HG03103 (cell line): ENCODE data around the gene LCMT1.
"Not testable (repeated sequence)": the region's sequence is repeated elsewhere in the genome, so short reads cannot be mapped to it uniquely, and the experiment has no call there.

Experiments used
- ATAC-seq: cut with Tn5 transposase; IDR thresholded peaks from one replicate; pipeline ENCODE4 v1.9.1; 2021; ENCODE audit warnings: low read depth; ENCODE audit not compliant: unreplicated experiment

LCMT1 gene

DNA sequence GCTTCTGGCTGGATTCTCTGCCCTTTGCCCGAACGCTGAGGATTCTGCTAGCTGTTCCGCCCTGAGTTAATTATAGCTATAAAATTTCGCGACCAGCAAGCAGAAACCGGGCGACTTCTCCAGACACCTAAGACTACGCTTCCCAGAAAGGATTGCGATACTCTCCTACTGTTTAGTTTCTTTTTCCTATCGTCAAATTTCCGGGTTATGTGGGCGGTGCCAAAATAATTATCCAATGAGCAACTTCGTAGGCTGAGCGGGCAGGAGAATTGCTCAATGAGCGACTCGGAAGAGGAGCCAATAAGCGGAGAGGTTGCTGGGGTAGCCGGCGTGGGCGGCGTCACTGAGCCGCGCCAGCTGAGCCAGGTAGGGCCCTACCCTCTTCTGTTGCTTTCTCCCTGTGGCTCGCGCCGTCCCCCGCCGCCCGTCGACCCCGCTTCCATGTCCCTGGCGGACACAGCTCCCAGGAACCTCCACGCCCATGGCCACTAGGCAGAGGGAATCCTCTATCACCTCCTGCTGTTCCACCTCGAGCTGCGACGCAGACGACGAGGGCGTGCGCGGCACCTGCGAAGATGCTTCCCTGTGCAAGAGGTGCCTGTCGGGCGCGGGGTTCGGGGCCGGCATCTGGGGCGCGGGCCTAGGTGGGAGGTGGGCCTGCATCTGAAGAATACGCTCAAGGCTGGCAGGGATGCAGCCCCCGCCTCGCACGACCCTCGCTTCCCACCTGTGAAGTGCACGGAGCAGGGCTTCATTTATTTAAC is at the start of gene LCMT1:
TSS of gene LCMT1 (plus strand) at position 340 of the 764 bp plus-strand sequence. CDS start at position 482, 142 bp downstream.
- peak; percentile 83 for ATAC-seq

DNA sequence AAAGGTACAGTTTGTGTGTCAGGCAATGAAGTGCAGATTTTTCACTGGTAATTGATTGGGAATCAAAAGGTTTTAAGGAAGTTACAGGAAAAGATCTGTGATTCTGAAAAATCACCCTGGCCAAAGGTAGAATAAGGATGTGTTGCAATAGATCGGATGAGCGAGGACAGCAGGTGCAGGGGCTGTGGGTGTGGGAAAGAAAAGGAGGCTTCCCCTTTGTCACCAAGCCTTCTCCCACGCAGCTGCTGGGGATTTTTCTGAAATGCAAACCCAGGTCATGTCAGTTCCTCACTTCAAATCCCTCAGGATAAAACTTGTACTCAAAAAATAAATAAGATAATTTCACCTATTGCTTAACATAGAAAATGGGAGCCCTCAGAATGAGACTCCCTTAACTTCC is 48.4 kb upstream of the LCMT1 start:
- no peak for ATAC-seq

DNA sequence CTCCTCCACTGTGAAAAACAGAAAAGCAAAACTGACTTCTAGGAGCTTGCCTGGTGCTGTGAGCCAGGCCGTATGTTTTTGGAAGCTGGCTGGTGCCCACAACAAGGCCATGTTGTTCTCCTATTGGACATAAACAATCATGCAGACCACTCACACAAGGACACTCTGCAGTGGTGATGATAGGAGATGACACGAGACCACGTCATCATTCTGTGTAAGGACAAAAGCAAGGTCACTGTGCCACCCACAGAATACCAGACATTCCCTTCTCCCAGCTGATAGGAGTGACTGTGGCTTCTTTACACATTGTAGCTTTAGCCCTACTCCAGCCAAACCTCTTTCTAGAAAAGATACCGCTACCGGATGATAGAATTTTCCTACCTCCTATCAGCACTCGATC is 47.7 kb upstream of the LCMT1 start:
- no peak for ATAC-seq

DNA sequence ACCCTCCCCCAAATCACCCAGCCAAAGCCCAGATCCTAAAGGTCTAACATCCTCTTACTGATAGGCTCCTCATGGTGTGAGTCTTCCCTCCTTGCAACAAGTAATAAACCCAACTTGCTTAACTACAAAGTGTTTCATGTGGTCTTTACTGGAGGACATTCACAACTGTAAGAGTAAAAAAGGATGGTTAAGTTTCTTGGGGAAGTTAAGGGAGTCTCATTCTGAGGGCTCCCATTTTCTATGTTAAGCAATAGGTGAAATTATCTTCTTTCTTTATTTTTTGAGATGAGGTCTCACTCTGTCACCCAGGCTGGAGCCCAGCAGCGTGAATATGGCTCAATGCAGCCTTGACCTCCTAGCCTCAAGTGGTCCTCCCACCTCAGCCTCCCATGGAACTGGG is 47.3 kb upstream of the LCMT1 start:
- not testable (repeated sequence) for ATAC-seq

DNA sequence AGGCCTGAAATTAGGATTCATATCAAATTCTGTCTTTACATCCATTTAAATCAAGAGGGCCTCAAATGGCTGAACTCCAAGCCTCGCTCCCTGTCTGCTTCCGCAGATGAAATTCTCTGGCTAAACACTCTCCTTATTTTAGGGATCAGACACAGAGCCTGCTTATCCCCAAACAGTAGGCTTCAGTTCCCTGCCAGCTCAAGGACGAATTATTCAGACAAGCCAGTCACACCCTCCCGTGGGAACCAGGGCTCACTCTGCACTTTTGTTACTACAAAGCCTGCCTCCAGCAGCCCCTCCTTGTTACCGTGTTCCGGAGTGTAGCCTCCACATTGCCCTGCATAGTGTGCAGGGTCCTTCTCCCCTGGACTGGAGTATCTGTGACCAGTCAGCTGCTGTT is 46.6 kb upstream of the LCMT1 start:
- ATAC-seq: no peak

DNA sequence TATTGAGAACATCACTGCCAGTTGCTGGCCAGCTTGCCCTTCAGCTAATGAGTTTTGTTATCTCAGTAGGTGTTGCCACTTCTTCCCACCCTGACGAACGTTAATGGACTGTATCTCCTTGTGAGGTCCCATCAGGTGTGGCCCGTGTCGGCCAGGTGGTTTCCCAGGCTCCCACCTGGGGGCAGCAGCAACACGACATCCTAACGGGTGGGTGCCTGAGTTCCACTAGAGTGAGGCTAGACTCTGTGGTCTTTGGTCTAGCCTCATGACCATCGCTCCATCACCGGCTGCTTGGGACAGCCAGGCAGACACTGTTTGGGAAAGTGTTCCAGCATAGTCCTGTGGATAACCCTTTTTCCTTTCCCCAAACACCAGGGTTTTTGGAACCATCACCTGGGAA is 45.6 kb upstream of the LCMT1 start:
- ATAC-seq: no peak

DNA sequence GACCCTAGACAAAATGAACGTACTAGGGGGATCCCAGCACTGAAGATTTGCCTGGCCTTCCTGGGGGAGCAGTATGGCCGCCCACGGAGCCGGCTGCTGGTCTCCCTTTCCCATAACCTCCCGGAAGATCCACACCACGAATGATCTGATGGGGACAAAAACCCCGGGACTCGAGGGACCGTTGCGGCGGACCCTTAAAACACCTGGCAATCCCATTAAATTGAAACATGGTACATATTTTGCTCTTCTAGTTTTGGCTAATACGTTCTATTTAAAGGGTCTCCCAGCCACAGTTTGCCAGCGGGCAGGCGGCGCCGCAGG is 45.2 kb upstream of the LCMT1 start:
- no peak for ATAC-seq

DNA sequence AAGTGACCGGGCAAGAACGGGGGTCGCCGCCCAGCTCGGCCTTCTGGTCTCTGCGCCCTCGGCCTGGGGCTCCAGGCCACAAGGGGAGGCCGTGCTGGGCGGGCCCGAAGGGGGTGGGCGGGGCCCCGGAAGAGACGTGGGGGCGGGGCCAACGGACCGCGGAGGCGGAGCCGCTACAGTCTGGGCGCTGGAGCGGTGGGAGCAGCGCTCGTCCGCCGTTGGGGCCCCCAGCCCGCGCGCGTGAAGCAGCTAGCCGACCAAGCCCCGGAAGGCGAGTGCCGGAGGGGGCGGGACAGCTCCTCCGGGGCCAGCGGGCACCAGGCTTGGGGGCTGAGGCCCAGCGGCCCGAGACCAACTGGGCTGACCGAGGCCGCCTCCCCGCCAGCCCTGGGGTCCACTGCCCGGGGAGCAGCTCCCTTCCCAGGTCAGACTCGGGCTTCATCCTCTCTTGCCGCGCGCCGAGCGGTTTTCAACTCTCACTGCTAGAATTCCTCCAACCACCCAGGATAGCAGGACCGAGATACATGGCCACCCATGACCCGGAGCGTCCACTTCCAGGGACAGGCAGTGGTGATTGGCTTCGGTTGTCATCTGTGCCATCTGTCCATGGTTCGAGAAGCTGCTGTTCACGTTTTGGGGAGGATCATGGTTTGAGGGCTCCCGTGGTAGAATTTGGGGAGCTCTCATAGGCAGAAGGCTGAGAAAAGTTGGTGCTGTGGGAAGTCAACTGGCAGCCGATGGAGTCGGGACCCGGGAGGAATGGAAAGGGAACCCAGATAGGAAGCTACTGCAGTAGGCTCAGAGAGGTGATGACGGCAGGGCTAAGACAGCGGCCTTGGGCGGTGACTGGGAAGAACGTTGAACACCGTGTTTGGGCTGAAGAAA is 44.6 kb upstream of the LCMT1 start:
- peak; percentile 84 for ATAC-seq

DNA sequence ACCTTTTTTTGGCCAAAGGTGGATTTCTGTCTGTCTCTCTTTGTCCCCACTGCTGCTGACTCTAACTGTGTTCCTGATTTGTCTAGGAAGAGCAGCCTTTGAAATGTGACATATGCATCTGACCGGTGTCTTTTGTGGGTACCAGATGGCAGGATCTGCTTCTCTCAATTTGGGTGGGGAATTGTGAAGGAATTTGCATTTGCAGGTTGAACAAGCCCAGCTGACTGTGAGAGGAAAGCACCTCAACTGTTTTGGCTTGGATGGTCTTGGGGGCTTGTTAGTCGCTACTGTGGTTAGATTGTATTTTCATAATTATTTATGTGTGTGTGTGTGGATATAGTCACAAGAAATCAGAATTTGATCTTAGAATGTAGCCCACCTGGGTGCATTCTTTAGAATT is 37.7 kb upstream of the LCMT1 start:
- ATAC-seq: no peak

DNA sequence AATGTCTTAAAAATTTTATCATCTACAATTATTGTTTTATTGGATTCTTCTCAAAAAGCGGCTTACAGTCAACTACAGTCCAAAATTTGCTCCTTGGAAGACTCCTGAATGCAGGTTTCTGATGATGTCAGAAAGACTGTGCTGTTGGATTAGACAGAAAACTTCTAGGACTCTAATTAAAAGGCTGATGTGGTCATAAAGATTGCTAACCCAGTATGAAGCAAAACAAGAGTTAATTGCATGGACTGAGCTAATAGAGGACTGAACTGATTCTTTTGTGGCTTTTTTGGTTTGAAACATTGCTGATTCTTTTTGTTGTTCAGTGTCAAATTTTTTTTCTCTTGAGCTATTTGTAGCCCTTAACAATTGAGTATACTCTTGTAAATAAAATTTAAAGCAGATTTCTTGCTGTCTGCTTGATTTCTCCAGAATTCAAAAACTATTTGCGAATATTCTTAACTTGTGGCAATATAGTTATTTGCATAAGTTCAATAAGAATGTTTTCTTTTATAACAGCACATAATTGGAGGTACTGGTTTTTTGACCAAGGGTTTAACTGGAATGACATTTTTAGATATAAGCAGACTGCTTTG is 33.1 kb upstream of the LCMT1 start:
- ATAC-seq: no peak

DNA sequence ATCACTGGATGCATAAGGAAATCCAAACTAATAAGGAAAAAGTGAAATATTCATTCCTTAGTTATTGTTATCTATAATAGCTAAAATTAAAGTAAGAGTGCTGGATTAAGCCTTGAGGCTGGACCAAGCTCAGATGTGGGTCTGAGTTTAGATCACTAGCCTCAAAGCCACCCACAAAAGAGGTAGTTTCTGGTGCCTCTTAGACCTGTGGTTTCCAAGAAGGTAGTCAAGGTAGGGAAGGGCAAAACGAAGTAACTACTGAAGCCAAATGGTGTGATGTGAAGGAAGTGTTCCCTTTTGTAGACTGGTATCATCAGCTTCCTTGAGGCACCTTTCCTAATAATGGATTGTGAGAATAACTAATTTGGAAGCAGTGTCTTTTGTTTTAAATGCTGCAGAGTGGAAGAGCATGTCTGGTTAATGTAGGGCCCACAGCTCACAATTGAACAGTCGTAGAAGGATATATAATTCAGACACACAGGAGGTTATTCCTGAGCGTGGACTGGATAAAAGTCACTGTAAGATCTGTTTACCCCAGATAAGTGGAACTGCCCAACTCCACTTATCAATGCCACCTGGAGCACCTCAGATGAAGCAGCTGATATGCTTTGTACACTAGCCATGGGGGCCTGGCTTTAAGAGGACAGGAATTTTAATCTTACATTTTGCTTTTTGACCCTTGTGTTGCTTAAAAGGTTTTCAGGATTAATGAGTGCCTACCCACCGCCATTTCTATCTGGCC is 31.7 kb upstream of the LCMT1 start:
- ATAC-seq: no peak

DNA sequence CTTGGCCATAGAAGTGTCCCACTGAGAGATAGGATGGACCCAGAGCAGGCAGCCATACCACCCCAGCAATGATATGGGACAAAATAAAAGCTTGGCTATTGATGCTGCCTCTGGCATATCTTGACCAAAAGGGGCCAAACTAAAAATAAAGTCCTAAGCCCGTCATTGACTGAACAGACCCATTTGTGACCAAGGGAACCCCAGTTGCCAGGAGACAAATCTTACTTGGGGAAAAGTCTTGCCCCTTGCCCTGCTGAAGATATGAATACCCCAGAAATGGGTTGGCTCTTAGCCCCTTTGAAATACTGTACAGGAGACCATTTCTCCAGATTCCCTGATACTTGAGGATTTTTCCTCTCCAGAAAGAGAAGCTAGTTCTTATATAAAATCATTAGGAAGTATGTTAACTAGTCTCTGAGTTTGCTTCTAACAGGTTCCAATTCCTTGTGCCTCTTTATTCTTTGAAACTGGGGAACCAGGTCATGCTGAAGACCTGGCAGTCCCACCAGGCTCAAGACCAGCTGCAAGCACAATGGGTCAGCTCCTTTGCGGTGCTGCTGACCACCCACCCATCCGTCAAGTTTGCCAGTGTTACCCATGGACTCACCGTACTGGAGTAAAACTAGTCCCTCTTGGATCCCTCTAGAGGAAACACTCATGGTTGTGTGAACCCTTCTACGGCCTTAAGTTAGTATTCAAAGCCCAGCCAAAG is 31.0 kb upstream of the LCMT1 start:
- no peak for ATAC-seq

DNA sequence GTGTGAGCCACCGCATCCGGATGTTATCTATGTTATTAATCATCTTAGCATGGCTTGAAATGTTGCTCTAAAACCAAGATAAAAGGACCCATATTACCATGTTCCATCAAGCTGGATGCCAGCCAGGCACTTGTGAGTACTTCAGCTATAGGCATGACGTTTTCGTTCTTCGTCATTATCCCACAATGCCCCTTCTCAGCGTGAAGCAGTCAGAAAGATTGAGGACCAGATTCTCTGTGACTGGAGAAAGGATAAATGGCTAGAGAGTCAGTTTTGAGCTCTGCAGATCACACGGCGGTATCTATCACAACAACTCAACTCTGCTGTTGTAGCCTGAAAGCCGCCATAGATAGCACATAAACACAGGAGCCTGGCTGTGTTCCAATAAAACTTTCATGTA is 29.8 kb upstream of the LCMT1 start:
- ATAC-seq: no peak

DNA sequence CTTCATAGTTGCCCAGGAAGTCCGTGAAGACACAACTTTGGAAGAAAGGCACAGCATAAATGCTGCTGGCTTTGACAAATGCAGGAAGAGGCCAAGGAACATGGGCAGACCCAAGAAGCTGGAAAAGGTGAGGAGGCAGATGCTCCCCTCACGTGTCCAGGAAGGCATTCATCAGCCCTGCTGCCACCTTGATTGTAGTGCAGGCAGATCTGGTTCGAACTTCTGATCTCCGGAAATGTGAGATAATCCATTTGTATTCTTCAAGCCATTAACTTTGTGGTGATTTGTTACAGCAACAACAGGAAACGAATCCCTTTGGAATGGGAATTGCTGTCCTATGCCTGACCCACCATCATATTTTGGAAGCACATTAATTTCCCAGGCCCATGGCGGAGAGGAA is 28.5 kb upstream of the LCMT1 start:
- no peak for ATAC-seq

DNA sequence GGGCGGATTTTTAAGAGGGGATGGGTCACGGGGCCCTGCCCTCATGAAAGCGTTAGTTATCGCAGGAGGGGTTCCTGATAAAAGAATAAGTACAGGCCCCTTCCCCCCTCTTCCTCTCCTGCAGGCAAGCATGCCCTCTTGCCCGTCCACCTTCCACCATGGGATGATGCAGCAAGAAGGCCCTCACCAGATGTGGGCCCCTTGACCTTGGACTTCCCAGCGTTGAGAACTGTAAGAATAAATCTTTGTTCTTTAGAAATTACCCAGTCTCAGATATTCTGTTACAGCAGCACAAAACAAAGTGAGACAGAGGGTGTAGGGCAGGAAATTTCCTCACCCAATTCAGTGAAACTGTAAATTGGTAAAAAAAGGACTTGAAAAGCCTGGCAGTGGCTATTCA is 27.8 kb upstream of the LCMT1 start:
- no peak for ATAC-seq

DNA sequence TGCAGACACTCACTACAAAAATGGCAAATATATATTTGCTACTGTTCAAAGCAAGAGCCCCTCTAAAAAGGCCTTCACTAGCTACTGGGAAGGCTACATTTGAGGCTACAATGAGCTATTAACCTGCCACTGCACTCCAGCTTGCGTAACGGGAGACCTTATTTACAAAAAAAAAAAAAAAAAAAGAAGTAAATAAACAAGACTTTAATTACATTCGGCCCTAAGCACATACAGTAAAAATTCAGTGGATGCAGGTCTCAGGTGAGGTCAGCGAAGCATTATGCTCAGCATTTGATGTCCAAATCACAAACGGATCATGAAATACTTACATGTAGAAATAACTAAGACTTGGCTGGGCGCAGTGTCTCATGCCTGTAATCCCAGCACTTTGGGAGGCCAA is 26.7 kb upstream of the LCMT1 start:
- no peak for ATAC-seq

DNA sequence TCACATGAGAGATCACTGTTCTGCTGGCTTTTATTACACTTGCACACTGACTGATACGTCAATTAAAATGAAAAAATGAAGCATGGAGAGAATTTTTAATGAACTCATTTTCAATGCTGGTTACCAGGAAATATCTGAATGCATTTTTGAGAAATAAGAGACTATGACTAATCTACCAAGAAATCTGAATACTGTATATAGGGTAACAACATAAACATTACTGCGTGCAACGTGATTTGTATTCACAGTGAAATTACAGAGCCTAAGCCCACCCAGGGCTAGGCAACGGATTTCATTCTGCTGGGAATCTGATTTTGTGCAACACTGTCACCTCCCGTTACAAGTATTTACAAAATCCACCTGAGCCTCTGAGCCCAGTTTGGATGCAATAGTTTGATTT is 23.8 kb upstream of the LCMT1 start:
- no peak for ATAC-seq

DNA sequence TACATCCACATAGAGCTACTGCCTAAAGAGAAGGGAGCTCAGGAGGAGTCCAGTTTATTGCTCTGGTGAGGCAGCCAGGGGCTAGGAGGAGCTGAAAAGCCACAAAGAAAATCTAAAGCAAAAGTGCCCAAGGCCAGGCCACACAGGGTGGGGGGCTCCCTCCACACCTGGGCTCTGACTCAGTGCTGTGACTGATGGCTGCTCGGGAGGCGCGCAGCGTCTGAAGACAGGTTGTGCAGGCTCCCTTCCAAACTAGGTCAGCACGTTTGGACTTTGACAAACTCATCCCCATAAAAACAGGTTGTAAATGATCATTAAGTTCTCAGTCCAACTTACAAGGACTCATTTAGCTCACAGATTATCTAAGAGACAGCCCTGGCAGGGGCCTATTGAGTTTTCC is 22.2 kb upstream of the LCMT1 start:
- ATAC-seq: no peak

DNA sequence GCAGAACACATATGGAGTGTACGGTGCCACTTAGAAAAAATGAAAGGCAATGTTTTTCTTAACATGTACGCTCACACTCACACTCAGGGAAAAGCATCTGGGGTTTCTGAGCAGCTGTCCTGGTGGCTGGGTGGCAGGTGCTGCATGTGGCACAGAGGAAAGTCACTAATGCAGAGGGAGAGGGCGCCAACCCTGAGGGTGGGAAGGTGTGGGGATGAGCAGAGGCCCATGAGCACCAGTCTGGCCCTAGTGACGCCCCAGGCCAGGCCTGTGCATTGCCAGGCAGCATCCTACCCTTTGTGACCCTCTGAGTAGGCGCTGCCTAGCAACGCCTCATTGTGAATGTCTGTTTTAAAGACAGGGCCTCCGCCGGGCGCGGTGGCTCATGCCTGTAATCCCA is 19.1 kb upstream of the LCMT1 start:
- ATAC-seq: no peak
